ENCODE measurements around the gene COQ2. TPM values are rescaled to one million over a fixed set of nuclear protein-coding genes. Genes with fewer than 3 reads are reported as not detected.
A peak's percentile ranks its signal among the peaks of the same experiment; 100 is the strongest.

The COQ2 gene
- total and polyA plus RNA-seq, 7 donors: 5.6 to 16.8 (median 7.8) TPM

- intact Hi-C loops (cut with DNase I): no loop called here
- Histone ChIP-seq H3K36me3 (no peaks in the 10 kb centered on the region), H3K9me3 (no peaks in the 10 kb centered on the region), H3K27ac (no peak overlapping the region), H3K4me1 (no peaks in the 10 kb centered on the region), H3K4me3 (no peak overlapping the region), H3K27me3 (no peaks in the 10 kb centered on the region)
- no peak for DNase-seq
- WGBS, 2 donors: 81 to 94% methylated on average over 6 of the region's 6 CpGs
- TF ChIP-seq EP300 (IDR thresholded peaks at IDR 0.05): no peak
- TF ChIP-seq, protein P1, sequence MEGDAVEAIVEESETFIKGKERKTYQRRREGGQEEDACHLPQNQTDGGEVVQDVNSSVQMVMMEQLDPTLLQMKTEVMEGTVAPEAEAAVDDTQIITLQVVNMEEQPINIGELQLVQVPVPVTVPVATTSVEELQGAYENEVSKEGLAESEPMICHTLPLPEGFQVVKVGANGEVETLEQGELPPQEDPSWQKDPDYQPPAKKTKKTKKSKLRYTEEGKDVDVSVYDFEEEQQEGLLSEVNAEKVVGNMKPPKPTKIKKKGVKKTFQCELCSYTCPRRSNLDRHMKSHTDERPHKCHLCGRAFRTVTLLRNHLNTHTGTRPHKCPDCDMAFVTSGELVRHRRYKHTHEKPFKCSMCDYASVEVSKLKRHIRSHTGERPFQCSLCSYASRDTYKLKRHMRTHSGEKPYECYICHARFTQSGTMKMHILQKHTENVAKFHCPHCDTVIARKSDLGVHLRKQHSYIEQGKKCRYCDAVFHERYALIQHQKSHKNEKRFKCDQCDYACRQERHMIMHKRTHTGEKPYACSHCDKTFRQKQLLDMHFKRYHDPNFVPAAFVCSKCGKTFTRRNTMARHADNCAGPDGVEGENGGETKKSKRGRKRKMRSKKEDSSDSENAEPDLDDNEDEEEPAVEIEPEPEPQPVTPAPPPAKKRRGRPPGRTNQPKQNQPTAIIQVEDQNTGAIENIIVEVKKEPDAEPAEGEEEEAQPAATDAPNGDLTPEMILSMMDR (IDR thresholded peaks at IDR 0.05): no peak
- no peak for TF ChIP-seq POLR2A (IDR thresholded peaks at IDR 0.05)
- TF ChIP-seq POLR2AphosphoS5 (IDR thresholded peaks at IDR 0.05): no peak
These were observed 62.6 kb downstream of the COQ2 start for GRCh38 chr4:83221897-83222441.

DNA sequence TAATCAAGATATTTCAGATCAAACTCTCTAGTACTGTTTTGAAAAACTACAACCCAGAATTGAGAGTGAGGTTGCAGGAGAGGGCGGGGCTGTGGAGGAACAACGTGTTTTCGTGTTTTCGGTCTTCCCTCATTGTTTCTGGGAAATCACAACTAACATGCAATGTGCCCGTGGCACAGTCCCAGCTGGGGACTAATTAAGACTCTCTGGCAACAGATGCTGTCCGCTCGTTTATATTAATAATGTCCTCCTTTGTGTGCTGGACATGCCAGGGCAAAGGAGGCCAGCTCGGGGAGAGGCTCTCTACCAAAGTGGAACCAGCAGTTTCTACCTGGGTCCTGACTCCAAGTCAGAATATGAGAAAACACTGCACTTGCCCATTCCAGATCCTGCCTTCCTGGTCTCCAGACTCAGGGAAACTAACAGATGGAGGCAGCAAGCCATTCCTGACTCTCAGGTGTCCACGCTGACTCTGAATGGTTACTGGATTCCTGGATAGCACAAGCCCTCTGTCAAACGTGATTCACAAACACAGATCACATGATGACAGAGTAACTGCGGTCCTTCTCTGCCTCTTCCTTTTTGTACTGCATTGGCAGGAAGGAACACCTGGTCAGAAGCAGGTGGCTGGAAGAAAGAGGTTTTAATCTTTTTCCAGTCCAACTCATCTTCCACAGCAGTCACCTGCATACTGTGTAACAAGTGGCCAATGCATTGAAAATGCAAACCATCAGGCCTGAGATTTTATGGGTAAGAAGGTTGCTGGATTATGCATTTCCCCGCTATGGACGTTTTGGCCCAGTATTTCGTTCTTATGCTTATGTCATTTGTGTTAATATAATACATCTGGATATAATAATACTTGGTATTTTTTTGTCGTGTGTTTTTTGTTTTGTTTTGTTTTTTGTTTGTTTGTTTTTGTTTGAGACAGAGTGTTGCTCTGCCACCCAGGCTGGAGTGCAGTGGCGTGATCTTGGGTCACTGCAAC lies 65.0 kb downstream of the COQ2 start:
- Histone ChIP-seq H3K4me1 (no peaks in the 10 kb centered on the region), H3K27me3 (no peaks in the 10 kb centered on the region), H3K27ac (peak overlapping the region in 1 of 4 donors; percentile 25), H3K36me3 (no peaks in the 10 kb centered on the region), H3K9me3 (no peaks in the 10 kb centered on the region), H3K4me3 (no peak overlapping the region)
- no peak for TF ChIP-seq EP300 (IDR thresholded peaks at IDR 0.05)
- TF ChIP-seq POLR2A (IDR thresholded peaks at IDR 0.05): no peak
- TF ChIP-seq, protein P1 (IDR thresholded peaks at IDR 0.05): no peak
- no peak for TF ChIP-seq POLR2AphosphoS5 (IDR thresholded peaks at IDR 0.05)
- 53 to 67% methylated on average over 16 of the region's 16 CpGs for WGBS, 2 donors
- DNase-seq: no peak
- intact Hi-C loops (cut with DNase I): no loop called here

DNA sequence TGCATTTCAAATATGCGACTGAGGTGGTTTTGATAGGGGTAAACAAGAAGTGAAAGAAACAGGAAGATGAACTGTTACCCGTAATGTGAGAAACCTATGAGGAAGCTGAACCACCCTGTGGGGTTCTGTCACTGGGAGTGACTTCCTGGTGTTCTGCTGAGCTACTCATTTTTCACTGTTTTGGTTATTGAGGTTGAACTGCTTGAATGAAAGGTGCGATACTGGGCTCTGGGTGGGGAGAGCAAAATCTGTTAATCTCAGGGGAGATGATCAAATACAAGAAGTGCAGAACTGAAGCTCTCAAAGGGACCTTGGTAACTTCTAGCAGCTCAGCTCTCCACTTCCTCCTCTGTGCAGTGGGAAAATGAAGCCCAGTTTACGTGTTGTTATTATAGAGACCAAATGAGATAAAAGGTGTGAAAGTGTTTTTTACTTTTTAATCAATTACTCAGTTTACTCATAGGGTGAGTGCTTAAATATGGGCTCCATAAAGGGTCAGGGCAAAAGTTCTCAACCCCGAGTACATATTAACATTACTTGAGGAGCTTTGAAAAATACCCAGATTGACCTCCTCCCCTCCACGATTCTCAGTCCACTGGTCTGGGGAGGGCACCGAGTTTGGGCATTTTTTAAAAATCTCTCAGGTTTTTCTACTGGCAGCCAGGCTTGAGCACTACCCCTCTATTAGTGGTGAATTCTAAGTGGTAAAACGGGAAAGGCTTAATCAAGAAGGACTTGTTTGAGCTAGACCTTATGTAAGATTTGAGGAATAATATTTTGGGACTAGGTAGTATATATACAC lies 66.7 kb downstream of the COQ2 start:
- no peaks in the 10 kb centered on the region for H3K4me1 ChIP-seq
- WGBS, 2 donors: 46 to 60% methylated on average over 8 of the region's 8 CpGs

DNA sequence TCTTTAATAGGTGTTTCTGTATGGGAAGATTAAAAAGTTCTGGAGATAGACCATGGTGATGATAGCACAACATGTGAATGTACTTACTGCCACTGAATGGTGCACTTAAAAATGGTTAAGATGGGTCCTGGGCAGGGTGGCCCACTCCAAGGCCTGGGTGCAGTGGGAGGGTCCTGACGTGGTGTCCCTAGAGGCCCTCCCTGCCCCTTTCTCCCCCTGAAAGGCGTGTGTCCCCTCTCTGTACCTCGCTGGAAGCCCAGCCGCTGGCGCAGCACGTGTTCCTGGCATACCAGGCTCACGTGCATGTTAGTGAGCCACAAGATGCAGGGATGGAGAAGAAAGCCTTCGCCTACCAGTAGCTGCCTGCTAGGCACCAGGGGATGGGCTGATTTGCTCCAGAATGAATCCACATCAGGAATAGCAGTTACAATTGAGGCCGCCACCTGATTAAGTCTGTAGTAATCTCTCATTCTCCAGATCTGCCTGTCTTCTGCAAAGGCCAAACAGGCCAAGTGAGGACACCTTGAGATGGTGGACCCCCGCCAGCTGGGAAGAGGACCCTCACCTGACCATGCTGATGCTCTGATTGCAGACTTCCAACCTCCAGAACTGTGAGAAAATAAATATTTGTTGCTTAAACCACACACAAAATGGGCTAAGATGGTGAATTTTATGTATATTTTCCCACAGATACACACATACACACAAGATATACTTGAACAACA lies 67.5 kb downstream of the COQ2 start:
- no peak for DNase-seq
- H3K27me3 ChIP-seq: no peaks in the 10 kb centered on the region
- H3K36me3 ChIP-seq: no peaks in the 10 kb centered on the region
- 90 to 95% methylated on average over 10 of the region's 10 CpGs for WGBS, 2 donors
- no peaks in the 10 kb centered on the region for H3K9me3 ChIP-seq
- no peaks in the 10 kb centered on the region for H3K4me1 ChIP-seq
- H3K27ac ChIP-seq: peak overlapping the region in 2 of 4 donors; percentile 10 to 19
- intact Hi-C loops (cut with DNase I): no loop called here
- TF ChIP-seq, protein P1 (IDR thresholded peaks at IDR 0.05): no peak
- TF ChIP-seq EP300 (IDR thresholded peaks at IDR 0.05): no peak
- TF ChIP-seq POLR2A (IDR thresholded peaks at IDR 0.05): no peak
- TF ChIP-seq POLR2AphosphoS5 (IDR thresholded peaks at IDR 0.05): no peak
- no peak overlapping the region for H3K4me3 ChIP-seq

More for the DNA sequence above, 66.7 kb downstream of the COQ2 start:
- Histone ChIP-seq H3K4me3 (no peak overlapping the region), H3K27me3 (no peaks in the 10 kb centered on the region), H3K27ac (peak overlapping the region in 1 of 4 donors; percentile 4), H3K36me3 (no peaks in the 10 kb centered on the region), H3K9me3 (no peaks in the 10 kb centered on the region)
- no peak for DNase-seq
- intact Hi-C loops (cut with DNase I): no loop called here
- TF ChIP-seq EP300 (IDR thresholded peaks at IDR 0.05) (no peak), POLR2AphosphoS5 (IDR thresholded peaks at IDR 0.05) (no peak), POLR2A (IDR thresholded peaks at IDR 0.05) (no peak)
- TF ChIP-seq, protein P1 (IDR thresholded peaks at IDR 0.05): no peak

Measured in sigmoid colon (tissue), 7 donors.